Umbilical cord (tissue), 2 donors: ENCODE data around the gene RPL35A. TPM values are rescaled to one million over a fixed set of nuclear protein-coding genes. Genes with fewer than 3 reads are reported as not detected.
"Not testable (repeated sequence)": the region's sequence is repeated elsewhere in the genome, so short reads cannot be mapped to it uniquely, and the experiment has no call there.

ENCODE experiments used
- DNase-seq: peaks from one replicate; pipeline ENCODE4 v3.0.0-alpha.2; 2015; ENCODE audit warnings: low spot score
- total RNA-seq: library from RNA; depleted of rRNA; stranded (reverse); fragments of >200 nt; gene quantifications from one replicate; pipeline ENCODE4 v1.2.3, GENCODE V29; 2014; ENCODE audit warnings: low replicate concordance; ENCODE audit not compliant: insufficient read depth

The RPL35A gene
- total RNA-seq, 1 donor from 2014 or later = 827 TPM

DNA sequence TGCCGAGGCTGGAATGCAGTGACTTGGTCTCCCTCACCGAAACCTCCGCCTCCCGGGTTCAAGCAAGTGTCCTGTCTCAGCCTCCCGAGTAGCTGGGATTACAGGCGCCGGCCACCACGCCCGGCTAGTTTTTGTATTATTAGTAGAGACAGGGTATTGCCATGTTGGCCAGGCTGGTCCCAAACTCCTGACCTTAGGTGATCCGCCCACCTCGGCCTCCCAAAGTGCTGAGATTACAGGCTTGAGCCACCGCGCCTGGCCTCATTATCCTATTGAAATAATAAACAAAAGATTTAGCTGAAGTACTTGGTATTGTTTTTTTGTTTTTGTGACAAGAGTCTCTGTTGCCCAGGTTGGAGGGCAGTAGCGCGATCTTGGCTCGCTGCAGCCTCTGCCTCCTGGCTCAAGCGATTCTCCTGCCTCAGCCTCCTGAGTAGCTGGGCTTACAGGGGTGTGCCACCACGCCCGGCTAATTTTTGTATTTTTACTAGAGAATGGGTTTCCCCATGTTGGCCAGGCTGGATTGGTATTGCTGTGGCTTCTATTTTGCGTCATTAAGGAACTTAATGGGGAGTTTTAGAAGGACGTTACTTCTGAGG, 1.5 kb downstream of the RPL35A start:
- DNase-seq = no peak

DNA sequence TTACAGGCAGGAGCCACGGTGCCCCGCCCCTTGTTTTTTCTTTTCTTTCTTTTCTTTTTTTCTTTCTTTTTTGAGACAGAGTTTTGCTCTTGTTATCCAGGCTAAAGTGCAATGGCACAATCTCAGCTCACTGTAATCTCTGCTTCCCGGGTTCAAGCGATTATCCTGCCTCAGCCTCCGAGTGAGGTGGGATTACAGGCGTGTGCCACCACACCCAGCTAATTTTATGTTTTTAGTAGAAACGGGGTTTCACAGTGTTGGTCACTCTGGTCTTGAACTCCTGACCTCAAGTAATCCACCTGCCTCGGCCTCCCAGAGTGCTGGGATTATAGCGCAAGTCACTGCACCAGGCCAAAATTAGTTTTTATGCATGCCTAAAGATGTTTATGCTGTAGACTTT, 2.5 kb downstream of the RPL35A start:
- DNase-seq = no peak

DNA sequence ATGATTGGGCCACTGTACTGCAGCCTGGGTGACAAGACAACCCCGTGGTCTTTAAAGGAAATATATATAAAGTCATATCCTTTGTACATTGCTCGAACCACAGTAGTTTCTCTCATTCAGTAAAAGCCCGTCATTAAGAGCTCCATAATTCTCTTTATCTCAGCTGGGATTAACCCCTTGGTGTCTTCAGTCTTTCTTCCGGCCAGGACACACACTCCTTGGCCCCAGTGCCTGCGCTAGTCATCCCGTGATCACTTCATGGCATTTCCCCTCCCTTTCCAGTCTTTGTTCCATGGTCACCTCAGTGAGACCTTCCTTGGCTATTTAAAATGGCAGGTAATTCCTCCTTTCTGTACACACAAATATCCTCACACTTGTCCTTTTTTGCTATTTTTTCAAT, 3.3 kb downstream of the RPL35A start:
- DNase-seq = no peak

DNA sequence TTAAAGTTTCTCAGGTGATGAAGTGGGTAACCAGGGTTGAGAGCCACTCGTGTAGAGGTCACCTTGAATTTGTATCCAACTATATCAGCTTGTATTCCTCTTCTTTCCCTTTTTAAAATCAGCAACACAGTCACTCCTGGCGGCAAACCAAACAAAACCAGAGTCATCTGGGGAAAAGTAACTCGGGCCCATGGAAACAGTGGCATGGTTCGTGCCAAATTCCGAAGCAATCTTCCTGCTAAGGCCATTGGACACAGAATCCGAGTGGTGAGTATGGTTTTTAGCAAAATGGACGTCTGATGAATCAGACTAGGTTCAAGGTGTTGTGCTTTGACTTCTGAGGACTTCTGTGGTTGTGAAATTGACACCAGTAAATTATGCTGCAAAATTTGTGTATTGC, 3.9 kb downstream of the RPL35A start:
- no peak for DNase-seq

DNA sequence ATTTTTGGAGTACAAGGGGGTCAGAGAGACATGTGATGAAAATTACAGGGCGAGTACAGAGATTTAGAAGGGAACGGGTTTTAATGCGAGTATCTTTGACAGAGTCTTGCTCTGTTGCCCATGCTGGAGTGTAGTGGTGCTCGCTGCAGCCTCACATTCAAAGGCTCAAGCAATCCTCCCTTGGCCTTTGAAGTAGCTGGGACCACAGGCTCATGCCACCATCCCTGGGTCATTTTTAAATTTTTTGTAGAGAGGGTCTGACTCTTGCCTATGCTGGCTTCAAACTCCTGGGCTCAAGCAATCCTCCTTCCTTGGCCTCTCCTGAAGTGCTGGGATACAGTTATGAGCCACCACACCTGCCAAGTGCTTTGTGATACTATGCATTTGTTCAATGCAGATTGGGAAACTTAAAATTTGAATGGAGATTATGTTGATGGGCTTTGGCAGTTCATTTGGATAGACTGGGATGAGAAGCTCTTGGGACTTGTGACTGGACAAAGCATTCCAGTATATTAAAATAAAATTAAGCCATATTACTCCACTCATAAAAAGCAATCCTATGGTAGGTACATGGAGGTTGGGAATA, 6.0 kb downstream of the RPL35A start:
- no peak for DNase-seq

DNA sequence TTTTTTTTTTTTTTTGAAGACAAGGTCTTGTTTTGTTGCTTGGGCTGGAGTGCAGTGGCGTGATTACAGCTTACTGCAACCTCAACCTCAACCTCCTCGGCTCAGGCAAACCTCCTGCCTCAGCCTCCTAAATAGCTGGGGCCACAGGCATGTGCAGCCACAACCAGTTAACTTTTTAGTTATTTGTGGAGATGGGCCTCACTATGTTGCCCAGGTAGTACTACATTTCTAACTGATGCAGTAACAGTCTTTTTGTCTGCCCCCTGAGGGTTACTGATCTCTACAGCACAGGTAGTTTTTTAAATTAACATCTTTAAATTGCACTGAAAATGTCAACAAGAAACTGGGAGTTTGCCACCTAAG, 6.6 kb downstream of the RPL35A start:
- no peak for DNase-seq

DNA sequence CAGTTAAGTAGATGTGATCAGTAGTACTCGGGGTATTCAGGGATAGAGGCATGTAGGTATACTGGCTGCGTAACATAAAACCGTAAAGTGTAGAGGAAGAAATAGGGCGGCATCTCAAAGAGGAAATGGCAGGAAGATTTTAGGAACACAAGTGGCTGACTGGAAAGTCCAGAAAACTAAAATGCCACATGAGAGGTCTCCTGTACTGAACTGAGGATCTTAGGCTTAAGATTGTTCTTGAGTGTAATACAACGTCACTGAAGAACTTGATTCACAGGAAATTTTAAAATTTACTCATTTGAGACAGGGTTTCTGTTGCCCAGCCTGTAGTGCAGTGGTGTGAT, 7.8 kb downstream of the RPL35A start:
- DNase-seq = no peak

DNA sequence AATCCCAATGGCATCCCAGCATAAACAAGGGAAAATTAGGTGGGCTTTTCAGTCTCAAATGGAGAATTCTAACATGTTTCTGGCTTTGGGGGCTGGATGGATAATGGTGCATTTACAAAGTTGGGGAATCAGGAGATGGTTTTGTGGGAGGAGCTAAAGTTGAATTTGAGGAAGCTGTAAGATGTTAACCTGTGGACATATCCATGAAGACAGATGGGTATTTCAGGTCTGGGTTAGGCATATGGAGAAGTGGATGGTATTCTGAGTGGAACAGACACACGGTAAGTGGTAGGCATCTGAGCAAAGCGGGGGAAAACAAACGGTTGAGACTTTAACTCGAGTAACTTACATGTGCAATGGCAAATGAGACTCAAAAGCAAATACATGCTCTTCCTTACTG, 8.4 kb downstream of the RPL35A start:
- DNase-seq = no peak

DNA sequence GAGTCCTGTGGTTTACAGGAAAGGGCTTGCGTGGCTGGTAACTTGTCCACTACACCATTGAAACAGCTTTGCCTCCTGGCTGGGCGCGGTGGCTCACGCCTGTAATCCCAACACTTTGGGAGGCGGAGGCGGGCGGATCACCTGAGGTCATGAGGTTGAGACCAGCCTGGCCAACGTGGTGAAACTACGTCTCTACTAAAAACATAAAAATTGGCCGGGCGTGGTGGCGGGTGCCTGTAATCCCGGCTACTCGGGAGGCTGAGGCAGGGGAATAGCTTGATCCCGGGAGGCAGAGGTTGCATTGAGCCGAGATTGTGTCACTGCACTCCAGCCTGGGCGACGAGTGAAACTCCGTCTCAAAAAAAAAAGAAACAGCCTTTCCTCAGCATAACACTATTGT, 8.9 kb downstream of the RPL35A start:
- DNase-seq = not testable (repeated sequence)

DNA sequence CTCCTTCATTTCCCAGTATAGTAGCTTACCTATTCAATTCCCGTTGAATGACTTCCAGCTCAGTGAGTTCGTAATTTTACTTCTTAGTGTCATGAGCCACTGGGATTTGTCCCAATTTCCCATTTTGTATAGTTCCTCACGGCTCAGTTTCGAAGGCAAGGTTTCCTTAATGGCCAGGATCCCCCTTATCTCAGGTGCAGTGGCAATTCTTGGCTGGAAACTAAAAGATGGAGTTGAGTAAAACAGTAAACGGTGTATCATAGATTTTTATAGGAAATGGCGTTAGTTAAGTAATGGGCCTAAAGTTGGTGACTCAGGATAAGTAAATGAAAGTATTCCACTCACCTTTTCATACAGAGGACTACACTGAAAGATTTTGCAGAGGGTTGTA, 9.5 kb downstream of the RPL35A start:
- no peak for DNase-seq

DNA sequence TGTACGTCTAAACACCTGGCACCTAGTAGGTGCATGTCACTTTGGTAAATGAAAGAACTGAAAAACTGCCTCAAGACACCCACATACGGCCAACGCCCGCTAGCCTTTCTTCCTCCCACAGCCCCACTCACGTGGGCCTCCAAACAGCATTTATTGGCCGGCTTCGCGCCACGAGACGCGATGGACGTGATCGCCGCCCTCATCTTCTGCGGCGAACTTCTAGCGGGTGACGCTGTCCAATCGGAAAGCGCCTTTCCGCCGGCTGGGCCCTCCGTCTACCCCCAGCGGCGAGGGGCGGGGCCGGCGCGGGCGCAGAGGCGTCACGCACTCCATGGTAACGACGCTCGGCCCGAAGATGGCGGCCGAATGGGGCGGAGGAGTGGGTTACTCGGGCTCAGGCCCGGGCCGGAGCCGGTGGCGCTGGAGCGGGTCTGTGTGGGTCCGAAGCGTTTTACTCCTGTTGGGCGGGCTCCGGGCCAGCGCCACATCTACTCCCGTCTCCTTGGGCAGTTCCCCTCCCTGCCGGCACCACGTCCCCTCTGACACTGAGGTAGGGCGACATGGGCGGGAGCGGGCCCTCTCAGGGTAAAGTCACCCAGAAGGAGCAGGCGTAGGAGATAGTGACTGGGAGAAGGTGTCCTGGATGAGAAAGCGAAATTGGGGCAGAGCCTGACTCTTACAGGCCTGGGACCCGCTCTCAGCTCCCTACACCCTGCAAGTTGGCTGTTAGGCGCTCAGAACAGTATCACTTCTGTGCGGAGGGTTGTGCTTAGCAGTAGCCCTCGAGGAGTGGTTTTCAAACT, 10.1 kb downstream of the RPL35A start, which contains the start of gene LMLN:
Gene LMLN (plus strand): TSS at position 327 of the 803 bp plus-strand sequence. CDS start 29 bp downstream, at position 356.
- peak; percentile 97 for DNase-seq

DNA sequence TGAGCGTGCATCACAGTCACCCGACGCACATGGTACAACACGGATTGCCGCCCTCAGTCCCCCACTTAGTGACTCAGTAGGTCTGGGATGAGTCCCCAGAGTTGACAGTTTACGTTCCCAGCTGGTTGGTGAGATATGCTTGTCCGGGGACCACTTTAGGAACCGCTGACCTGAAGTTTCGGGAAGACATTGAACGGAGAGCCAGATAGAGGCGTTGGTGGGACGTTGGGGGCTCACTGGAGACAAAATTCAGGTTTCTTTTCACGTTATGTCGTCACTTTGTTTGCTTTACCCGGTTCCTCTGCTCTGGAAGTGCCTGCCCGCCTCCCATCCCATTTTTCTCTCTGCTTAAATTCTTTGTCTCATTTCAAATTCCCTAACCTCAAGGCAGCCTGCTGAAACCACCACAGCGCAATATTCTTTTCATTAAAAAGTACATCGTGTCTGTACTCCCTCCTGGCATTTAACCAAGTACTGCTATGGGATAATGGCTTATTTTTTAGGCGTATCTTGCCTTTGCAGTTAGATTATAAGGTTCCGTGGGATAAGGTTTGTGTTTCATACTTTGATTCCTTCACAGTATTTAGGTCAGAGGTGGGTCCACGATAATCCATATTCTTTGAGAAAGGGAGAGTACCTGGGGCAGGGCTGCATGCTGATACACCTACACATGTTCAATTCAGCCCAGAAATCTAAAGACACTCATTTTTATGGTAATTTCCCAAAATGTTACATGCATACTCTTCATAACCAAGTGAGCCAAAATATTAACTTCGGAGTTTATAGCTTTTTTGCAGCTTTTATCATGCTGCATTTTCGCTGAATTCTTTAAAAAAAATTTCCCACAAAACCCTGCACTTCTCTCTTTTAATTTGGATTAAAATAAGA, 10.9 kb downstream of the RPL35A start:
- DNase-seq = no peak

DNA sequence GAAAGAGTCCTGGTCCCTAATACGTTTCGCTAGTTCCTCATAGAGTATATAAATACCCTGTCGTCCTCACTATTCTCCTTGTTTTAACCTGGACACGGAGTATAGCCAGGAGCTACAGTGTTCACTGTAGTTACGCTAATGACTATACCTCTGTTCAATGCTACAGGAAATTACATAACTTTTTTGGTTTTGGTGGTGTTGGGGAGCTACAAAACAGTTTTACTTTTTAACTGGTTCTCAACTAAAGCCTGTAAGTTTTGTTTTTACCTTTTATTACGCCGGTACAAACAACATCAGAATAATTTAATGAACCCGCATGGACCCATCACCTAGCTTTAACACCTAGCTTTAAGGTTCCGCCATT, 11.6 kb downstream of the RPL35A start:
- no peak for DNase-seq

DNA sequence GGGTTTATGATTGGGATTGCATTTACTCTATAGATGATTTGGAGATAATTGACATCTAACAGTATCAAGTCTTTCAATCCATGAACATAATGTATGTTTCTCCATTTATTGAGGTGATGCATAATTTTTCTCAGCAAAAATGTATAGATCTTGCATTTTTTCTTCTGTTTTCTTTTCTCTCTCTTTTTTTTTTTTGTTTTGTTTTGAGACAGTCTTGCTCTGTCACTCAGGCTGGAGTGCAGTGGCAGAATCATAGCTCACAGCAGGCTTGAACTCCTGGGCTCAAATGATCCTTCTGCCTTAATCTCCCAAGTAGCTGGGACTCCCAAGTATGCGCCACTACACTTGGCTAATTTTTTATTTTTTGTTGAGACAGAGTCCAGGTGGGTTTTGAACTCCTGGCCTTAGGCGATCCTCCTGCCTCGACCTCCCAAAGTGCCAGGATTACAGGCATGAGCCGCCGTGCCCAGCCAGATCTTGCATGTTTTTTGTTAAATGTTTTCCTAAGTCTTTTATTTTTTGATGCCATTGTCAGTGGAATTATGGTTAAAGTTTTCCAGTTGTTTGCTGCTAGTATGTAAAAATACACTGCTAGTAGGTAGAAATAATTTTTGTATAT, 13.1 kb downstream of the RPL35A start:
- DNase-seq = no peak

DNA sequence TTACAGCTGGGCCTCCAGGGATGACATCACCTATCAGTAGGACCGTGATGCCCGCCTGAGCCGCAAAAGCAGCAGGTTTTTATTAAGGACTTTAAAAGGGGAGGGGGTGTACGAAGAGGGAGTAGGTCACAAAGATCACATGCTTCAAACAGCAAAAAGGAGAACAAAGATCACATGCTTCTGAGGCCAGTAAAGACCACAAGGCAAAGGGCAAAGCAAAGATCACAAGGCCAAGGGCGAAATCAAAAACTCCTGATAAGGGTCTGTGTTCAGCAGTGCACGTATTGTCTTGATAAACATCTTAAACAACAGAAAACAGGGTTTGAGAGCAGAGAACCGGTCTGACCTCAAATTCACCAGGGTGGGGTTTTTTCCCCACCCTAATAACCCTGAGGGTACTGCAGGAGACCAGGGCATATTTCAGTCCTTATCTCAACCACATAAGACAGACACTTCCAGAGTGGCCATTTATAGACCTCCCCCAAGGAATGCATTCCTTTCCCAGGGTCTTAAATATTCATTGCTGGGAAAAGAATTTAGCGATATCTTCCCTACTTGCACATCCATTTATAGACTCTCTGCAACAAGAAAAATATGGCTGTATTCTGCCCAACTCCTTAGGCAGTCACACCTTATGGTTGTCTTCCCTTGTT, 17.5 kb downstream of the RPL35A start:
- DNase-seq = not testable (repeated sequence)

DNA sequence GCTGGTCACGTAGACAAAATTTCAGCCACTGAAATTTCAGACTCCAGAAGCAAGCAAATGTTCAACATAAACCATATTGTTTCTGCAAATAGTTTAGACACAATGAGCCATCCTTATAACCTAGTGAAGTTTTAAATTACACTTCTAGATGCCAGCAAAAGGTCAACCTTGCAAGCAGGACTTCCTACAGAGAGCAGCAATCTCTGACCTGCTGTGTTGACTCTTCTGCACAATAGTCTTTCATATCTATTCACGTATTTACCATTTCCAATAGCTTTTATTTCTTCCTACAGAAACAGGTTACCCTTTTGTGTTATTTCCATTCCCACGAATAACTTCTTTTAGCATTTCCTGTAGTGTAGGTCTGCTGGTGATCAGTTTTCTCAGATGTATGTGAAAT, 20.6 kb downstream of the RPL35A start:
- DNase-seq = no peak

DNA sequence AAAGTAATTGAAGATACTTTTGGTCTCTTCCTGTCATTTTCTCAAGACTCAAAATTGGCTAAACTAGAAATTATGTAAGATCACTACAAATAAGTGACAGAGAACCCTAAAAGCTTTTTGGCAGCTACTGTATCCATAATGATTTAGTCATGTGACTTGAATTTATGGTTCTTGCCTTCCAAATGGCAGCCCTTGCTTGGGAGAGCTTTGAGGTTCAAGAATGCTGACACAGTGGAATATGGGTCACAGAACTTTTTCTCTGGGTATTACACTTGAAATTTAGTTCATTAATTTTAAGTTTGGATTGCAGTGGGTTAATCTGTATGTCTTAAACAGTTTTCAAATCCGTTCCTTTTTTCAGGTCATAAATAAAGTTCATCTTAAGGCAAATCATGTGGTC, 24.0 kb downstream of the RPL35A start:
- DNase-seq = no peak

DNA sequence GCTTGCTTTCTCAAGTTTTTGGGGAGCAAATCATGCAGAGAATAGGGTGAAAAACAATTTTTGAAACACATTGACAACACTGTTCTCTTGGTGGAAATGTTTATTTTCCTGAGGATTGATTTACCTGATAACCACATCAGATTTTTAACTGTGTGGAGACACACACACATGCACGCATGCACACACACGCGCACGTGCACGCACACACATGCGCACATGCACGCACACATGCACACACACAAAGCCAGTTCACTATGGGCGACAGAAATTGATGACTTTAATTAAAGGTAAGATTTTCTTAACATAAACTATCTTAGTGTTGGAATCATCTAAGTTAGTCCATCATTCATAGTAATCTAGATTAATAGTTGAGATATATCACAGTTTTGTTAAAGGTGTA, 25.3 kb downstream of the RPL35A start:
- no peak for DNase-seq

DNA sequence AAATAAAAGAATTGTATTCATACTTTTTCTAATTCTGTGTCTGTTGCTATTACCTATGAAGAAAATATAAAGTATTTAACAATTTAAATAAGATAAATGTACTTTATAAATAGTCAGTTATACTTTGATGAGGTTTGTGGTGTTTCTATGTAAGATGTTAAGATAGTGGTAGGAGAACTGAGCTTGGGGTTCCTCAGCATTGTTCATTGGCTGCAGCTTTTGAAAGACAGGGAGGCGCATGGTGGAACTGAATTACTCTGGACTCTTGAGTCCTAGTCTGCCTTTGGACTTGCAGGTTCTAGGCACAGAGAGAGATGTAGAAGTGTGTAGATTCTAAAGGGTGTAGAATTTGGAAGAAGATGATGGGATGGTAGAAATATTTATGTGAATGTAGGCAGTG, 33.1 kb downstream of the RPL35A start:
- DNase-seq = no peak

DNA sequence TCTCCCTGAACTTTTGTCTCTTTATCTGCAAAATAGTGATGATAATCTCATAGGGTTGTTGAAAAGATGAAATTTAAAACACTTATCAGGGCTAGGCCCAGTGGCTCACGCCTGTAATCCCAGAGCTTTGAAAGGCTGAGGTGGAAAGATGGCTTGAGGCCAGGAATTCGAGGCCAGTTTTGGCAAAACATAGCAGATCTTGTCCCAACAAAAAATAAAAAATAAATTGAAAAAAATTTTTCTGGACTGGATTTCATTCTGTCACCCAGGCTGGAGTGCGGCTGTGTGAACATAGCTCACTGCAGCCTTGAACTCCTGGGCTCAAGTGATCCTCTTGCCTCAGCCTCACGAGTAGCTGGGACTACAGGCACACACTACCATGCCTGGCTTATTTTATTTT, 39.7 kb downstream of the RPL35A start:
- peak; percentile 17 for DNase-seq

DNA sequence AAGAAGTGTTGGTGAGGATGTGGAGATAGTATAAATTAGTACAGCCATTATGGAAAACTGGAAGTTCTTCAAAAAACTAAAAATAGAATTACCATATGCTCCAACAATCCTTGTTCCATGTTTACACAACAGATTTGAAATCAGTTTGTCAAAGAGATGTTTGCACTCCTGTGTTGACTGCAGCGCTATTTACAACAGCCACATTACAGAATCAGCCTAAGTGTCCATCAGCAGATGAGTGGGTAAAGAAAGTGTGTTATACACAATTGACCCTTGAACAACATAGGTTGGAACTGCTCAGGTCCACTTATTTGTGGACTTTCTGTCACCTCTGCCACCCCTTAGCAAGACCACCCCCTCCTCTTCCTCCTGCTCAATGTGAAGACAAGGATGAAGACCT, 44.7 kb downstream of the RPL35A start:
- DNase-seq = no peak
